ENCODE data around the gene CLIC5.

Gene CLIC5

GRCh38 chr6:46015119-46015968 is at the start of gene CLIC5:
CLIC5 (minus strand) TSS chr6:46015860; CDS start chr6:46015542, 318 bp downstream.
- DNase-seq, result peak; percentile 17

GRCh38 chr6:46062991-46063390 is 47.3 kb upstream of the CLIC5 start:
- no peak for DNase-seq

DNA sequence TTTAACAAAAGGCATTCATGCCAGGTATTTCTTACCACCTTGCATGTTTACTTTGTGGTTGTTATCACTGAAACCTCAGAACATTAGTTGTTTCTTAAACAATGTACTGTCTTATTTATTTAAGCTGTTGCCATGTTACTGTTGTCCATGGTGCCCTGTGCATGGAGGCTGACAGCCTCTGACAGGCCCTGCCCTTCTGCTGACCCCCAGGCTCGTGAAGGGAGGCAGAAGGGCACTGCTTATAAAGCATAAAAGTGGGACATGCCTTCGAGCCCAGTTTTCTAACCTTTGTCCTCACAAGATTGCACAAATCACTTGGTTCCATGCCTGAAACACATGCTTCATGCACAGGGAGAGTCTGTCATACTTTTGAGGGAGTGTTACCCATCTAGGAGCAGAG is 46.7 kb upstream of the CLIC5 start:
- DNase-seq, result no peak

DNA sequence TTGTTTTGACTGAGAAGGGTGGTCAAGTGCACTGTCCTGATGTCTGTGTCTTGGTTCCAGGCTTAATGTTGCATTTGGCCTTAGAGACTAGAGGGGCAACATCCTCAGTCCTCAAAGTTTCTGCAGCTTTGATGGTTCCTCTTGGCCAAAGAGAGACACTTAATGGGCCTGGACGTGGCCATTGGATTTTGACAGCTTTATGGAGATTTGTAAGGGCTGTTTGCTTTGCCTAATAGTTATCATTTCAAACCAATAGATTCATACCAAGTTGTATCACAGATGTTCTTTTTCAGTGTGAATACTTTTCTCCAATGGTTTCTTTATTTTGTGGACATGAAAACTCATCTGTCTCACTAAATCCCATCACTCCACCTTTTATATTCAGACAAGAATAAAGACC is 45.8 kb upstream of the CLIC5 start:
- no peak for DNase-seq

GRCh38 chr6:46059608-46060007 is 43.9 kb upstream of the CLIC5 start:
- DNase-seq, result no peak

DNA sequence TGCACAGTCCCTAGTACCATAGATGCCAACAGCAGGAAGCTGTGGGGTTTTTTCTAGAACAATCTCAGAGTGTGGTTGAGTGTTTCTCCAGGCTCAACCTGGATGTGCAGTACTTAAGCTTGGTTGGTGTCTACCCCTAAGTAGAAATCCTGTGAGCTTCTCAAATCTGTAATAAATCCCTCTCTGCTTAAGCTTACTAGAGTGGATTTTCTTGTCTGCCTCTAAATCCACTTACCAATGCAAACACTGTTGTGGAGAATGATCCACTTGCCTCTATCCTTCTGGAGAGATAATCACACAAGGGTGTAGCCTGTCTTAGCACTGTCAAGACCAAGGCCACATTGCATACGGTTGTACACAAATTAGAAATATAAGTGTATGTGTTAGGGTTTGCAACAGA is 43.3 kb upstream of the CLIC5 start:
- DNase-seq, result no peak

- no peak for DNase-seq
Observed at GRCh38 chr6:46057792-46058191, 42.1 kb upstream of the CLIC5 start.

- DNase-seq, result no peak
Observed at GRCh38 chr6:46056906-46057529, 41.4 kb upstream of the CLIC5 start.

- DNase-seq, result no peak
Observed at GRCh38 chr6:46054516-46054915, 38.9 kb upstream of the CLIC5 start.

- DNase-seq, result no peak
Observed at GRCh38 chr6:46053039-46053933, 37.6 kb upstream of the CLIC5 start.

GRCh38 chr6:46052479-46052878 is 36.8 kb upstream of the CLIC5 start:
- no peak for DNase-seq

- no peak for DNase-seq
Observed at GRCh38 chr6:46051962-46052361, 36.3 kb upstream of the CLIC5 start.

DNA sequence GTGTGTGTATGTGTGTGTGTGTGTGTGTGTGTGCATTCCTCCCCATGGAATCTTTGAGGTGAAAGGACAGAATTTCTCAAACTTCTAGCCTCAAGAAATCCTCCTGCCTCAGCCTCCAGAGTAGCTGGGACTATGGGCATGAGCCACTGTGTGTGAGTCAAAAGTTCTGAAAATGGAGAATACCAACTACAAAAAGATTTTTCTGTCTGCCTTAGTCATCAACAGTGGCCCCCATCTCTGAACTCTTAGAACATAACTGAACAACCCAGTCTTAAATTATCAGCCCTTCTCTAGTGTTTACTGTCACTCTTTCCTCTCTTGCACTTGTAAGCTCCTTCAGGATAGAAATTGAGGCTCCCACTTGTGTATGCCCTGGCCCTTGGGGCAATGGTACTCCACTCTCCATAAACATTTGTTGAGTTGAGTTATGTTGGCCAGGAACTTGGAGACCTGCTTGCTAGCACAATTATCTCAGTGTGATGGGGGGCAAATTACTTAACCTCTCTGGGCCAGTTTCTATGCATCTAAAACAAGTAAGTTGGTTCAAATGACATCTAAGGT is 35.3 kb upstream of the CLIC5 start:
- DNase-seq, result no peak

- no peak for DNase-seq
Observed at GRCh38 chr6:46048646-46049297, 33.1 kb upstream of the CLIC5 start.

- no peak for DNase-seq
Observed at GRCh38 chr6:46046558-46047174, 31.0 kb upstream of the CLIC5 start.

DNA sequence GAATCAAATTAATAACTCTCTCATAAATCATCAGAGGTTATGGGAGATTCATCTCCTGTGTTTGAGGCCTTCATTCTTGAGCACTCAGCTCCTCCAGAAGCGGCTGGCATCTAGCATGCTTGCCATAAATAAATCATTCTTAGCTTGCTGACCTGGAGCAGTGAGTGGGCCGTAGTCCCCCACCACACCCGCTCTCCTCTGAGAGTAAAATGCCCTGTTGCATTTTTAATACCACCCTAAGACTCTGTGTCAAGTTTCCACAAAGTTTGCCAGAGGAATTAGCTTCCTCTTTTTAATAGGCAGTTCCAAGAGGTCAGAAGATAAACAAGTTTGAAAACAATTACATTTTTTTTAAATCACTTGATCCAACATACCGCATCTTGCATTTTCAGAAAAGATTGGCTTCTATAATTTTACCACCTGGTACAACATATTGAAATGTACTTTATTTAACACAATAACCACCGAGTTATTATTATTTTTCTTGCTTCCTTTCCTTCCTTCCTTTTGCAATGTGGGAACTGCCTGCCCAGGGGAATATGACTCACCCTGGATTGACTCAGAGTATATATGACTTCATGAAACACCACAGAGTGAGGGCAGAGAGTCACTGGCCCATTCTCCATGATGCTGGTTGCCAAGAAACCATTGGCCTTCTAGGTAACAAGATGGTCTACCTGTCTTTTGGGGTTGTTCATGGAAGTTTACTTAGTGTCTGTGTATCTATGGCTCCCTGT is 29.4 kb upstream of the CLIC5 start:
- DNase-seq, result no peak

- no peak for DNase-seq
Observed at GRCh38 chr6:46042355-46042999, 26.8 kb upstream of the CLIC5 start.

DNA sequence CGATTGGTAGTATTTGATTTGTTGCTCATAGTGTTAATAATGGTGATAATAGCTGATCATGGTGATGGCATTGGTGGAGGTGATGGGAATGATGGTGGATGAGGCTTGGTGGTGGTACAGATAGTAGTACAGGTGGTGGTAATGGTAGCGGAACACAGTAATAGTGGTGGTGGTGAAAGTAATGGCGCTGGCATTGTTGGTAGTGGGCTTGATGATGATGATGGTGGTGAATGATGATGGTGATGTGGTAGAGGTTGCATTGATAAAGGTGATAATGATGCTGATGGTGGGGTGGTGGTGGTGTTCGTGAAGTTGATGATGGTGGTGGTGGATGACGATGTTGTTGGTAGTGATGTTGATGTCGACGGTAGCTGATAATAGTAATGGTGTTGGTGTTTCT is 24.6 kb upstream of the CLIC5 start:
- DNase-seq, result no peak

- DNase-seq, result no peak
Observed at GRCh38 chr6:46039646-46040045, 24.0 kb upstream of the CLIC5 start.

DNA sequence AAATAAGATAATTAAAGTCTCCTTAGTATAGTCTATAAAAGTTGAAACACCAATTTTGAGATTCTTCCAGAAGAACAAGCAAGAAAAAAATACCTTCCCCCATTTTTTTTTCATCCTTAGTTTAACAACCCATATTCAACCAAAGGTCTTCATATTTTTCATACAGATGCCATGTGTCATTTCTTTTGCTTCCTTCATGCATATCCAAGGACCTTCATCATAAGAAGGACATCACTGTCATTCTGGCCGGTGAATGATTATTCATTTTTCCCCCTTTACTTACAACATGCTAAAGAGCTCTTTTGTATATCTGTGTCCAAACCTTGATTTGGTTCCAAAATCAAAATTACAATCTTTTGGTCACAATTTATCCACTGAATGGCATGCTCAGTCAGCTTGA is 21.3 kb upstream of the CLIC5 start:
- no peak for DNase-seq

DNA sequence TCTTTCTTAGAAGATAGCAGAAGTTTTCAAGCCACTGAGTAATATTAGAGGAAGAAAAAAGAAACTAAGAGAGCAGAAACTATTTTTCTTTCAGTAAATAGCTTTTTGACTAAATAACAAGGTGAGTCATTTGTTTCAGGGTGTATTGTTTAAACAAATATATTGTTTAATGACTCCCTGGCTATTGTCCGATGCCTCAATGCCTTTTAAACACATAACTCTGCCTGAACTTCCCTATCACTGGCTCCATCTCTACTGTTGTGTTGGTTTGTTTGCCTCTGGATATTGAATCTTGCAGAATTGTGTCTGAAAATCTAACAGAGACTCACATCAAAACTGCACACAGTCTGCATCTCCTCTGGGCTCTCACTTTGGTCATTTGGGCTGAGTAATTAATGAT is 19.6 kb upstream of the CLIC5 start:
- no peak for DNase-seq
